Measurements from ENCODE around the gene TMBIM4. TPM values are rescaled to one million over a fixed set of nuclear protein-coding genes. Genes with fewer than 3 reads are reported as not detected.

The TMBIM4 gene
- total and polyA plus RNA-seq, 10 of the 15 experiments (the other 5 are each of a cell fraction or from before 2014, with no cell fraction given): 38.8 to 341 (median 82.8) TPM

GRCh38 chr12:66107451-66107915, 62.3 kb downstream of the TMBIM4 start:
- Histone ChIP-seq H3K4me2 (ENCODE audit: control insufficient read depth, insufficient read depth) (no peak overlapping the region), H3K79me2 (ENCODE audit: control insufficient read depth, insufficient read depth, low read length) (no peaks in the 10 kb centered on the region), H3K27me3 (replicated peaks in 1 of 2; ENCODE audit: control insufficient read depth in 2 of 2, insufficient read depth in 2 of 2, low read length in 1 of 2) (no peaks in the 10 kb centered on the region), H4K20me1 (ENCODE audit: control insufficient read depth, insufficient read depth) (no peaks in the 10 kb centered on the region), H3K4me1 (ENCODE audit: control insufficient read depth, insufficient read depth, low read length) (no peaks in the 10 kb centered on the region), H3K27ac (ENCODE audit: control insufficient read depth, insufficient read depth) (no peak overlapping the region), H3K9ac (ENCODE audit: control insufficient read depth, insufficient read depth, low read length) (no peak overlapping the region; the same call in 1 of the 2 replicates), H3K4me3 (no peak overlapping the region), H2AFZ (ENCODE audit: control insufficient read depth, low read depth, low read length) (peak overlapping the region; percentile 29; the same call in 1 of the 2 replicates), H3K36me3 (ENCODE audit: control insufficient read depth in 2 of 2, insufficient read depth in 2 of 2, low read length in 1 of 2) (no peaks in the 10 kb centered on the region), H3K9me3 (replicated peaks; ENCODE audit: control insufficient read depth, insufficient read depth, low read length) (no peaks in the 10 kb centered on the region)
- CTCF ChIA-PET: interaction anchor here (0.6 to 6.2 kb wide), 25 partner anchors 9 to 1020 kb away, joined by 3 to 37 read pairs (median 3); partner anchors contain the start of gene LLPH
- 0 out of 2 replicates have a peak, but pooled peaks have one; percentile 32 for TF ChIP-seq YY1 (IDR thresholded peaks at IDR 0.05; ENCODE audit: low read depth, low read length)
- TF ChIP-seq RAD21 (IDR thresholded peaks at IDR 0.05; ENCODE audit: insufficient read depth, low read depth, low read length): peak; percentile 90
- TF ChIP-seq CEBPB (IDR thresholded peaks at IDR 0.05; ENCODE audit: borderline replicate concordance in 1 of 2, low read depth in 2 of 2, low read length in 2 of 2): peak; percentile 24 to 74; a peak in 1 of 4 replicates
- TF ChIP-seq CTCF (IDR thresholded peaks at IDR 0.05 in 2 of 3, conservative IDR thresholded peaks at IDR 0.05 in 1 of 3; ENCODE audit: control insufficient read depth in 2 of 3, extremely low read depth in 1 of 3, insufficient read depth in 1 of 3, low read depth in 3 of 3, low read length in 3 of 3): peak; percentile 67 to 83 (median 75)
- TF ChIP-seq USF1 (IDR thresholded peaks at IDR 0.05; ENCODE audit: borderline replicate concordance, extremely low read length, insufficient read depth, low read depth, low read length): no peak
- no peak for TF ChIP-seq ZSCAN29 (IDR thresholded peaks at IDR 0.05)
- no peak for TF ChIP-seq LARP7 (IDR thresholded peaks at IDR 0.05)
- peak; percentile 81 for TF ChIP-seq SMC3 (IDR thresholded peaks at IDR 0.05; ENCODE audit: borderline replicate concordance, low read length)
- TF ChIP-seq ATF2 (IDR thresholded peaks at IDR 0.05; ENCODE audit: low read length): peak; percentile 22; the same call in 1 of the 2 replicates
- DNase-seq (ENCODE audit: low read depth, low spot score): peak; percentile 56
- peak; percentile 94 for FAIRE-seq
- peak; percentile 97 for ATAC-seq
- RAD21 ChIA-PET (ENCODE audit: unreplicated experiment): interaction anchor here (0.6 to 3.4 kb wide), 5 partner anchors 20 to 945 kb away, joined by 3 to 22 read pairs (median 6); no protein-coding TSS in a partner anchor
- intact Hi-C loops (cut with micrococcal nuclease; ENCODE audit: unreplicated experiment) (loop anchor here (1.0 to 5.0 kb wide), 5 partner anchors 155 to 795 kb away; no protein-coding TSS in a partner anchor), in situ Hi-C loops (cut with MboI) (loop anchor here (5.0 to 10.0 kb wide), 3 partner anchors 550 to 1213 kb away; no protein-coding TSS in a partner anchor)
- POLR2A ChIA-PET: no interaction called here
- SMC1A ChIA-PET (ENCODE audit: uncharacterized antibody, unreplicated experiment): interaction anchor here (0.6 to 2.0 kb wide), 12 partner anchors 17 to 551 kb away, joined by 3 to 7 read pairs (median 4); no protein-coding TSS in a partner anchor
- no TSS peak for BruUV-seq (replicated peaks)
- 31% methylated on average over 9 of the region's 9 CpGs for WGBS (ENCODE audit: insufficient coverage, insufficient replicate concordance, low lambda C conversion rate, missing lambda C conversion rate)

All from GM12878 (cell line).